Measurements from ENCODE around the gene CYP2C18. TPM values are rescaled to one million over a fixed set of nuclear protein-coding genes. Genes with fewer than 3 reads are reported as not detected.

Gene CYP2C18
- polyA plus RNA-seq, 2 of the 4 experiments (the other 2 are of a cell fraction): 0.05 TPM

GRCh38 chr10:94677691-94678090 is 5.8 kb upstream of the CYP2C18 start:
- no peak overlapping the region for H3K4me3 ChIP-seq
- ATAC-seq: peak in 1 of 2 experiments; percentile 77; a peak in 4 of 6 replicates
- peaks cover 10% of the 10 kb centered on the region; the same call in 1 of the 3 replicates for H3K9me3 ChIP-seq
- peaks cover 52% of the 10 kb centered on the region for H3K4me1 ChIP-seq
- POLR2A ChIA-PET: no interaction called here
- TF ChIP-seq SMC3 (IDR thresholded peaks at IDR 0.05): no peak
- TF ChIP-seq HOXB5 (CRISPR knock-in tag; IDR thresholded peaks at IDR 0.05): no peak
- TF ChIP-seq ATOH8 (CRISPR knock-in tag; IDR thresholded peaks at IDR 0.05; ENCODE audit: low read depth): no peak
- TF ChIP-seq POLR2AphosphoS2 (conservative IDR thresholded peaks at IDR 0.05; ENCODE audit: low read length): no peak
- TF ChIP-seq CHD2 (IDR thresholded peaks at IDR 0.05; ENCODE audit: low read length, partially characterized antibody): no peak
- TF ChIP-seq CTCF (IDR thresholded peaks at IDR 0.05): no peak
- no peak for TF ChIP-seq BHLHE40 (IDR thresholded peaks at IDR 0.05; ENCODE audit: low read depth, low read length)
- no peak for TF ChIP-seq FOXS1 (CRISPR knock-in tag; IDR thresholded peaks at IDR 0.05)
- no peak for TF ChIP-seq RARB (CRISPR knock-in tag; IDR thresholded peaks at IDR 0.05)
- no peak for TF ChIP-seq RFX5 (IDR thresholded peaks at IDR 0.05)
- TF ChIP-seq, protein P1, sequence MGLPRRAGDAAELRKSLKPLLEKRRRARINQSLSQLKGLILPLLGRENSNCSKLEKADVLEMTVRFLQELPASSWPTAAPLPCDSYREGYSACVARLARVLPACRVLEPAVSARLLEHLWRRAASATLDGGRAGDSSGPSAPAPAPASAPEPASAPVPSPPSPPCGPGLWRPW (IDR thresholded peaks at IDR 0.05): no peak
- no peak for TF ChIP-seq KDM5A (IDR thresholded peaks at IDR 0.05)
- TF ChIP-seq EHMT2 (IDR thresholded peaks at IDR 0.05; ENCODE audit: low read depth): no peak
- no peak for TF ChIP-seq HOXB13 (CRISPR knock-in tag; IDR thresholded peaks at IDR 0.05; ENCODE audit: low read depth)
- TF ChIP-seq MAX (IDR thresholded peaks at IDR 0.05): no peak
- FAIRE-seq: peak; percentile 7
- CTCF ChIA-PET: no interaction called here
- H3K27ac ChIP-seq: peak overlapping the region; percentile 75 to 89
- H3K4me2 ChIP-seq: peak overlapping the region; percentile 17; the same call in 2 of the 3 replicates
- peak; percentile 25 to 55 for DNase-seq (ENCODE audit: low read depth in 1 of 2, low spot score in 1 of 2)

GRCh38 chr10:94678475-94678874 is 5.1 kb upstream of the CYP2C18 start:
- DNase-seq (ENCODE audit: low read depth in 1 of 2, low spot score in 1 of 2): no peak
- TF ChIP-seq CBX2 (IDR thresholded peaks at IDR 0.05; ENCODE audit: borderline replicate concordance, low read depth) (no peak), RFX5 (IDR thresholded peaks at IDR 0.05) (no peak), CEBPB (IDR thresholded peaks at IDR 0.05) (peak in 1 of 2 experiments; percentile 40; a peak in 1 of 4 replicates), EHF (CRISPR knock-in tag; IDR thresholded peaks at IDR 0.05) (no peak), JUN (IDR thresholded peaks at IDR 0.05) (no peak), HEYL (CRISPR knock-in tag; IDR thresholded peaks at IDR 0.05) (no peak)
- Histone ChIP-seq H3K27ac (peak overlapping the region; percentile 75 to 89), H3K4me3 (no peak overlapping the region), H3K4me2 (no peak overlapping the region; the same call in 2 of the 3 replicates), H3K4me1 (peaks cover 55% of the 10 kb centered on the region), H3K9me3 (peaks cover 10% of the 10 kb centered on the region; the same call in 1 of the 3 replicates)
- POLR2A ChIA-PET: no interaction called here
- 81% methylated on average over 2 of the region's 2 CpGs for WGBS (ENCODE audit: missing lambda C conversion rate)
- ATAC-seq: no peak
- CTCF ChIA-PET: no interaction called here
- peak; percentile 7 for FAIRE-seq

DNA sequence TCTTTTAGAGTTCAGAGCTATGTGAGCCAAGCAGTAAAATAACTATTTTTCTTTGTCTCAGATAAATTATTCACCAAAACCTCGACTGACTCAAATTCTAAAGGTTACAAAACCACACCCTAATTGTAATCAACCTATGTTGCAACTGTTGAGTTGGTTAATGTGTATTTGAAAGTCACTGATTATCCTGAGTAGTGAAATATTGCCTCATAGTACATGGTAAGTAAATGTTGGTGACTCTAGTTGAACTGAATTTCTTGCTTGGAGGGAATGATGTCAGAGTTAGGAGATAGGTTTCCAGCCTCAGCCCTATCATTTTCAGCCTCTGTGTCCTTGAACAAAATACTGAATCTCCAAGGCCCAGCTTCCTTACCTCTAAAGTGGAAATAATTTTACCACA is 3.0 kb upstream of the CYP2C18 start:
- peak; percentile 99 for FAIRE-seq
- H3K4me2 ChIP-seq: peak overlapping the region; percentile 78
- peak overlapping the region; percentile 86 to 89 for H3K27ac ChIP-seq
- CTCF ChIA-PET: interaction anchor here (0.6 kb wide), 1 partner anchor 554 kb away, joined by 3 read pairs; no protein-coding TSS in a partner anchor
- POLR2A ChIA-PET: no interaction called here
- H3K9me3 ChIP-seq: peaks cover 17% of the 10 kb centered on the region; the same call in 2 of the 3 replicates
- peak; percentile 90 to 94 for ATAC-seq
- 0% methylated on average over 1 of the region's 1 CpG for whole genome bisulfite sequencing (ENCODE audit: missing lambda C conversion rate)
- DNase-seq (ENCODE audit: low read depth in 1 of 2, low spot score in 1 of 2): peak; percentile 21 to 90
- peaks cover 50% of the 10 kb centered on the region for H3K4me1 ChIP-seq
- H3K4me3 ChIP-seq: no peak overlapping the region
- TF ChIP-seq CHD2 (IDR thresholded peaks at IDR 0.05; ENCODE audit: low read length, partially characterized antibody) (no peak), CEBPB (IDR thresholded peaks at IDR 0.05) (peak; percentile 99), PHF8 (IDR thresholded peaks at IDR 0.05; ENCODE audit: borderline replicate concordance, low read depth) (no peak), MAX (IDR thresholded peaks at IDR 0.05) (peak; percentile 51; the same call in 1 of the 2 replicates), MAZ (IDR thresholded peaks at IDR 0.05; ENCODE audit: borderline replicate concordance, low read depth, low read length) (no peak), EHF (CRISPR knock-in tag; IDR thresholded peaks at IDR 0.05) (no peak), FOSL2 (IDR thresholded peaks at IDR 0.05) (peak; percentile 72), FOSL2 (CRISPR knock-in tag; IDR thresholded peaks at IDR 0.05) (peak; percentile 66), SREBF2 (IDR thresholded peaks at IDR 0.05) (no peak), CTCF (IDR thresholded peaks at IDR 0.05) (no peak), CBX2 (IDR thresholded peaks at IDR 0.05; ENCODE audit: borderline replicate concordance, low read depth) (no peak), ZFP36 (IDR thresholded peaks at IDR 0.05; ENCODE audit: borderline replicate concordance, partially characterized antibody) (no peak)
- TF ChIP-seq, protein P2, sequence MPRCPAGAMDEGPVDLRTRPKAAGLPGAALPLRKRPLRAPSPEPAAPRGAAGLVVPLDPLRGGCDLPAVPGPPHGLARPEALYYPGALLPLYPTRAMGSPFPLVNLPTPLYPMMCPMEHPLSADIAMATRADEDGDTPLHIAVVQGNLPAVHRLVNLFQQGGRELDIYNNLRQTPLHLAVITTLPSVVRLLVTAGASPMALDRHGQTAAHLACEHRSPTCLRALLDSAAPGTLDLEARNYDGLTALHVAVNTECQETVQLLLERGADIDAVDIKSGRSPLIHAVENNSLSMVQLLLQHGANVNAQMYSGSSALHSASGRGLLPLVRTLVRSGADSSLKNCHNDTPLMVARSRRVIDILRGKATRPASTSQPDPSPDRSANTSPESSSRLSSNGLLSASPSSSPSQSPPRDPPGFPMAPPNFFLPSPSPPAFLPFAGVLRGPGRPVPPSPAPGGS (IDR thresholded peaks at IDR 0.05): peak; percentile 95; the same call in 2 of the 3 replicates
- TF ChIP-seq, protein P1 (IDR thresholded peaks at IDR 0.05): peak; percentile 95

Measured in A549 (cell line).